Breast epithelium (tissue), 4 donors: ENCODE data around the gene NR4A2. TPM values are rescaled to one million over a fixed set of nuclear protein-coding genes. Genes with fewer than 3 reads are reported as not detected.
A peak's percentile ranks its signal among the peaks of the same experiment; 100 is the strongest.

Source experiments
- DNase-seq, 2 donors: peaks; one replicate each; pipeline ENCODE4 v3.0.0-alpha.2; 2019; ENCODE audit warnings: low spot score in 2 of 2
- H3K27ac ChIP-seq, 2 donors: fragments of 200-600 bp; sonication (generic) in 1 of 2; one replicate each; pipeline ENCODE4 v1.5.1; 2016 to 2019; ENCODE audit warnings: mild to moderate bottlenecking in 1 of 2
- H3K27me3 ChIP-seq, 2 donors: fragments of 200-600 bp; sonication (generic) in 1 of 2; one replicate each; pipeline versions ENCODE4 v1.5.1 to v1.6.0; 2017 to 2019; ENCODE audit warnings: control low read depth in 1 of 2, mild to moderate bottlenecking in 1 of 2
- H3K36me3 ChIP-seq: fragments of 200-600 bp; one replicate; pipeline ENCODE4 v1.5.1; 2019
- H3K4me1 ChIP-seq, 2 donors: fragments of 200-600 bp; sonication (generic); one replicate each; pipeline ENCODE4 v1.5.1; 2016 to 2019; ENCODE audit warnings: control low read depth in 1 of 2
- H3K4me3 ChIP-seq, 3 donors: fragments of 200-600 bp; sonication (generic); 1 replicate in 2 of 3; 2 replicates in 1 of 3; pipeline ENCODE4 v1.5.1; 2016 to 2019; ENCODE audit warnings: mild to moderate bottlenecking in 3 of 3, moderate library complexity in 2 of 3
- H3K9me3 ChIP-seq, 2 donors: fragments of 200-600 bp; sonication (generic) in 1 of 2; one replicate each; pipeline ENCODE4 v1.5.1; 2016 to 2019; ENCODE audit warnings: control low read depth in 1 of 2
- POLR2A ChIP-seq: fragments of 450-650 bp; IDR thresholded peaks from one replicate; pipeline ENCODE4 v1.6.1; 2016; ENCODE audit warnings: antibody characterized with exemption, mild to moderate bottlenecking, moderate library complexity
- POLR2AphosphoS5 ChIP-seq, 3 donors: sonication (generic); formaldehyde crosslinking; IDR thresholded peaks; one replicate each; pipeline ENCODE4 v1.6.1; 2017; ENCODE audit warnings: antibody characterized with exemption in 3 of 3
- intact Hi-C: fragments of 100-400 bp; cut with DNase I; formaldehyde crosslinking; loops from one replicate; pipeline ENCODE4 v1.15.1; 2023; ENCODE audit warnings: low total_unique reads
- total RNA-seq, 3 donors: library from RNA; depleted of rRNA; stranded (reverse); fragments of >200 nt; gene quantifications; one replicate each; pipeline ENCODE4 v1.1.0, GENCODE V29; 2016
- TF ChIP-seq, protein P1 (sequence below), 3 donors: fragments of 450-650 bp; IDR thresholded peaks; one replicate each; pipeline ENCODE4 v1.5.1; 2016 to 2017; ENCODE audit warnings: antibody characterized with exemption in 3 of 3, mild to moderate bottlenecking in 3 of 3, moderate library complexity in 3 of 3

NR4A2 gene
- total RNA-seq, 3 donors from 2014 or later, result 3.8 to 29.4 (median 7.9) TPM

DNA sequence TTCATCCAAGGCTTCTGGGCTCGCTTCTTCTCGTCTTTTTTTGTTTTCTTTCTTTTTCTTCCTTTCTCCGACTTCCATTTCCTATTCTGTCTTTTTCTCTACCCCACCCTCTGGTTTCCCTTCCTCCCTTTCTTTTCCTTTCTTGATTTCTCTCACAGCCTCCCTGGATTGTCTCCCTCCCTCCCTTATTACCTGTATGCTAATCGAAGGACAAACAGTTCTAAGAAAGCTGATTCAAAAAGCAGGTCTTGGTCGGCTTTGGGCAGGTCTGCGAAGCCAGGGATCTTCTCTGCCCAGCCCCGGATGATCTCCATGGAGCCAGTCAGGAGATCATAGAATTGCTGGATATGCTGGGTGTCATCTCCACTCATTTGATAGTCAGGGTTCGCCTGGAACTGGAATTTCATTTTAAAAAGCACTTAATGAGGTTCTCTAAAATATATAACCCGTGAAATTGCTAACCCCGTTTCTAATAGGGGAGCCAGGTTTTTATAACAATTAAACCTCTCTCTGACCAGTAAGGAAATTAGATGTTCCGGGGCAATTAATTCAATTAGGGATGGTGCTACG lies 5.9 kb downstream of the NR4A2 start:
- Histone ChIP-seq H3K4me3 (no peak overlapping the region), H3K27ac (no peak overlapping the region), H3K27me3 (peaks cover 0 to 14% of the 10 kb centered on the region in 2 donors), H3K9me3 (no peaks in the 10 kb centered on the region), H3K36me3 (no peaks in the 10 kb centered on the region), H3K4me1 (no peaks in the 10 kb centered on the region)
- DNase-seq, result no peak
- TF ChIP-seq, protein P1, sequence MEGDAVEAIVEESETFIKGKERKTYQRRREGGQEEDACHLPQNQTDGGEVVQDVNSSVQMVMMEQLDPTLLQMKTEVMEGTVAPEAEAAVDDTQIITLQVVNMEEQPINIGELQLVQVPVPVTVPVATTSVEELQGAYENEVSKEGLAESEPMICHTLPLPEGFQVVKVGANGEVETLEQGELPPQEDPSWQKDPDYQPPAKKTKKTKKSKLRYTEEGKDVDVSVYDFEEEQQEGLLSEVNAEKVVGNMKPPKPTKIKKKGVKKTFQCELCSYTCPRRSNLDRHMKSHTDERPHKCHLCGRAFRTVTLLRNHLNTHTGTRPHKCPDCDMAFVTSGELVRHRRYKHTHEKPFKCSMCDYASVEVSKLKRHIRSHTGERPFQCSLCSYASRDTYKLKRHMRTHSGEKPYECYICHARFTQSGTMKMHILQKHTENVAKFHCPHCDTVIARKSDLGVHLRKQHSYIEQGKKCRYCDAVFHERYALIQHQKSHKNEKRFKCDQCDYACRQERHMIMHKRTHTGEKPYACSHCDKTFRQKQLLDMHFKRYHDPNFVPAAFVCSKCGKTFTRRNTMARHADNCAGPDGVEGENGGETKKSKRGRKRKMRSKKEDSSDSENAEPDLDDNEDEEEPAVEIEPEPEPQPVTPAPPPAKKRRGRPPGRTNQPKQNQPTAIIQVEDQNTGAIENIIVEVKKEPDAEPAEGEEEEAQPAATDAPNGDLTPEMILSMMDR (IDR thresholded peaks at IDR 0.05), result no peak
- TF ChIP-seq POLR2AphosphoS5 (IDR thresholded peaks at IDR 0.05) (no peak), POLR2A (no peak)
- intact Hi-C loops, result no loop called here

DNA sequence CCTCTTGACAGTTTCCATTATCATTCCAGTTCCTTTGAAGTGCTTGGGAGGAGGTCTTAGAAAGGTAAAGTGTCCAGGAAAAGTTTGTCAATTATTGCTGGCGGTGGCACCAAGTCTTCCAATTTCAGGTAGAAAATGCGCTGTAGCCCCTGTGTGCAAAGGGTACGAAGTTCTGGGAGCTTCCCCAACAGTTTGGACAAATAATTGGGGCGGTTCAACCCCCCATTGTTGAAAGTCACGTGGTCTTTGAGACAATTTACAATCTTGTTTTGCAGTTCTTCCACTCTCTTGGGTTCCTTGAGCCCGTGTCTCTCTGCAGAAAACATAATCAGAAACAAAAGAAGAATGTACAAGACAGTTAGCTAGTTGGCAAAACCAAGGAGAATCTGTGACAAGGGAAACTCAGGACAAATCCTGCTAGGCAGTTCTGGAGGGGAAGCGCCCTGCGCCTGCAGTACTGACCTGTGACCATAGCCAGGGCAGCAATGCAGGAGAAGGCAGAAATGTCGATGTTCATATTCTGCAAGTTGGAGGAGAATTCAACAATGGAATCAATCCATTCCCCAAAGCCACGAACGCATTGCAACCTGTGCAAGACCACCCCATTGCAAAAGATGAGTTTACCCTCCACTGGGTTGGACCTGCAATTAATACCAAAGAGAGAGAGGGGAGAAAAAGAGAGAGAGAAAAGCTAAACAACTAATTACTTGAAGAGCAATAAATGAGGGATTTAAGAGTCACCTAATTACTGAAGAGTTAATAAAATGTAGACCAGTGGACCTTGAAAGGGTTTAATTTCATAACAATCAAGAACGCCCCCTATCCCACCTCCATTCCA lies 6.6 kb downstream of the NR4A2 start:
- H3K9me3 ChIP-seq, result no peaks in the 10 kb centered on the region
- no peak for TF ChIP-seq POLR2A
- TF ChIP-seq, protein P1 (IDR thresholded peaks at IDR 0.05), result no peak
- TF ChIP-seq POLR2AphosphoS5 (IDR thresholded peaks at IDR 0.05), result no peak
- intact Hi-C loops, result no loop called here
- H3K27ac ChIP-seq, result no peak overlapping the region
- no peaks in the 10 kb centered on the region for H3K36me3 ChIP-seq
- peaks cover 0 to 14% of the 10 kb centered on the region in 2 donors for H3K27me3 ChIP-seq
- H3K4me3 ChIP-seq, result no peak overlapping the region
- H3K4me1 ChIP-seq, result no peaks in the 10 kb centered on the region
- no peak for DNase-seq

DNA sequence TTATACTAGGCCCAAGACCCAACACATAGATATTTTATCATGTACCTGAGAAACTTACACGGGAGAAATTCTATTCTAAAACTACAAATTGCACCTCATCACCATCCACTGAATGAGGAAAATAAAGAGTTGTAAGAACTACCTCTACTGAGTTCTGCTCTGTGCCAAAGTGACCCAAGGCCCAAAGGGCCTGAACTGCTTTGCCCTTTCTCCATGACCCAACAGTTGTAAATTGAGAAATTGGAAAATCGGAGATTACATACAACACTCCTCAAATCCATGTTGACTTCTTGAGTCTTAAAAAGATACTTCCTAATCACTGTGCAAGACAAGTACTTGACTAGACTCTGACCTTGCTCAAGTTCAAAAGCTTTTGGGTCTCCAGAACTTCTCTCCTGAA lies 8.8 kb downstream of the NR4A2 start:
- no peak for TF ChIP-seq POLR2A
- no peak for TF ChIP-seq POLR2AphosphoS5 (IDR thresholded peaks at IDR 0.05)
- TF ChIP-seq, protein P1 (IDR thresholded peaks at IDR 0.05), result no peak

DNA sequence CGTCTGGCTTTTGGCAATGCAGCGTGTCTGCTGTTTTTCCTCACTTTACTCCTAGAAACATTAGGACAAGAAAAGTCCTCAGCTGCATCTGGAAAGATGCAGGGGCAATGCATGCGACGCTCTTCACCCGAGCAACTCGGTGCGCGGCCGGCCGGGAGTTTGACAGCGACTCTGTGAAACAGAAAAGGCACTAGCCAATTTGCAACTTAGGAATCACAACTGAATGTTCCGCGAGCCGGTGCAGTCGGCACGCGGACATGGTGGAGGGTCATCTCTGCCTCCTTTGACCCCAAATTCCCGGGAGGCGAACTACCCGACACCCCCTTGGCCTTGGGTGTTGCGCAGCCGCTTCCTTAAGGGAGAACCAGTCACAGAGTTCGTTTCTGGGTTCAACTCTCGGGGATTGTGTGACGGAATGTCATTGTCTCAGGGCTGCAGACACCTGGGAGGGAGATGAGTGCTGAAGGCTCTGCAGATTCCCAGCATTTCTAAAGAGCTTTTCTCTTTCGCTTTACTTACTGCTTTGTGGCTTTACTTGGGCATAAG lies 9.8 kb downstream of the NR4A2 start:
- peak overlapping the region in 2 of 3 donors; percentile 43 to 66 for H3K4me3 ChIP-seq
- TF ChIP-seq POLR2AphosphoS5 (IDR thresholded peaks at IDR 0.05) (no peak), POLR2A (no peak)
- TF ChIP-seq, protein P1 (IDR thresholded peaks at IDR 0.05), result no peak
- no peaks in the 10 kb centered on the region for H3K9me3 ChIP-seq
- no peak for DNase-seq
- intact Hi-C loops, result no loop called here
- no peak overlapping the region for H3K27ac ChIP-seq
- H3K36me3 ChIP-seq, result no peaks in the 10 kb centered on the region
- peaks cover 0 to 14% of the 10 kb centered on the region in 2 donors for H3K27me3 ChIP-seq
- H3K4me1 ChIP-seq, result no peaks in the 10 kb centered on the region

More for the DNA sequence above, 8.8 kb downstream of the NR4A2 start:
- no peak overlapping the region for H3K4me3 ChIP-seq
- DNase-seq, result no peak
- H3K4me1 ChIP-seq, result no peaks in the 10 kb centered on the region
- peaks cover 0 to 14% of the 10 kb centered on the region in 2 donors for H3K27me3 ChIP-seq
- no peaks in the 10 kb centered on the region for H3K36me3 ChIP-seq
- intact Hi-C loops, result no loop called here
- no peaks in the 10 kb centered on the region for H3K9me3 ChIP-seq
- H3K27ac ChIP-seq, result no peak overlapping the region
